GM12892 (cell line): Measurements from ENCODE around the gene FNBP1.

Source experiments
- POLR2A ChIP-seq: IDR thresholded peaks from 2 replicates; pipeline ENCODE4 v1.6.1; 2011; ENCODE audit warnings: low read depth, low read length, control low read depth
- POLR2AphosphoS5 ChIP-seq: IDR thresholded peaks from 2 replicates; pipeline ENCODE4 v1.6.1; 2011; ENCODE audit warnings: low read depth, low read length, control low read depth

GRCh38 chr9:130030651-130031127, 12.3 kb downstream of the FNBP1 start:
- TF ChIP-seq POLR2A, result no peak
- no peak; the same call in 1 of the 2 replicates for TF ChIP-seq POLR2AphosphoS5
